ENCODE measurements around the gene TSPYL6. TPM values are rescaled to one million over a fixed set of nuclear protein-coding genes. Genes with fewer than 3 reads are reported as not detected.
"Not testable (repeated sequence)": the region's sequence is repeated elsewhere in the genome, so short reads cannot be mapped to it uniquely, and the experiment has no call there.

Gene TSPYL6
- total RNA-seq, 2 experiments from 2014 or later, result not detected

- H3K36me3 Mint-ChIP-seq (ENCODE audit: low read depth), result no peaks in the 10 kb centered on the region
- ChIA-PET POLR2A (no interaction called here), CTCF (no interaction called here)
- no peak overlapping the region for H3K27ac ChIP-seq (ENCODE audit: low read depth in 1 of 2, low read length in 2 of 2)
- intact Hi-C loops (cut with DNase I, micrococcal nuclease), result no loop called here
- H3K27me3 Mint-ChIP-seq, result no peaks in the 10 kb centered on the region
- ATAC-seq (ENCODE audit: poor library complexity) (no peak), DNase-seq (no peak)
- H3K27me3 ChIP-seq (ENCODE audit: control insufficient read depth in 1 of 2, insufficient read depth in 2 of 2, low read length in 2 of 2), result no peaks in the 10 kb centered on the region
- H3K9me3 Mint-ChIP-seq, result no peaks in the 10 kb centered on the region
- H3K27ac Mint-ChIP-seq, result no peak overlapping the region
- no peaks in the 10 kb centered on the region for H3K36me3 ChIP-seq (ENCODE audit: insufficient read depth, low read length)
- no peaks in the 10 kb centered on the region for H3K4me1 Mint-ChIP-seq (ENCODE audit: low read depth)
- no peak for TF ChIP-seq CTCF (IDR thresholded peaks at IDR 0.05)
- H3K4me3 ChIP-seq (ENCODE audit: low read length), result no peak overlapping the region
- H3K4me3 Mint-ChIP-seq, result no peak overlapping the region
- no peaks in the 10 kb centered on the region for H3K9me3 ChIP-seq (ENCODE audit: control insufficient read depth in 1 of 2, insufficient read depth in 1 of 2, low read length in 2 of 2)
- no peaks in the 10 kb centered on the region for H3K4me1 ChIP-seq (ENCODE audit: insufficient read depth, low read length)
These were observed 39.9 kb upstream of the TSPYL6 start for GRCh38 chr2:54295911-54296310.

- H3K4me3 Mint-ChIP-seq; H3K27ac ChIP-seq (ENCODE audit: low read depth in 1 of 2, low read length in 2 of 2); ATAC-seq (ENCODE audit: poor library complexity); H3K4me1 Mint-ChIP-seq (ENCODE audit: low read depth); H3K36me3 ChIP-seq (ENCODE audit: insufficient read depth, low read length); H3K4me1 ChIP-seq (ENCODE audit: insufficient read depth, low read length); intact Hi-C loops (cut with DNase I, micrococcal nuclease); H3K36me3 Mint-ChIP-seq (ENCODE audit: low read depth); H3K9me3 Mint-ChIP-seq; POLR2A ChIA-PET; H3K27ac Mint-ChIP-seq; DNase-seq; H3K9me3 ChIP-seq (ENCODE audit: control insufficient read depth in 1 of 2, insufficient read depth in 1 of 2, low read length in 2 of 2); H3K27me3 ChIP-seq (ENCODE audit: control insufficient read depth in 1 of 2, insufficient read depth in 2 of 2, low read length in 2 of 2); CTCF ChIA-PET; H3K4me3 ChIP-seq (ENCODE audit: low read length); H3K27me3 Mint-ChIP-seq: not testable (repeated sequence)
These were observed 38.6 kb upstream of the TSPYL6 start for GRCh38 chr2:54294665-54295064.

- TF ChIP-seq CTCF (IDR thresholded peaks at IDR 0.05), result no peak
These were observed 34.5 kb upstream of the TSPYL6 start for GRCh38 chr2:54290356-54291025.

GRCh38 chr2:54289917-54290316 lies 33.9 kb upstream of the TSPYL6 start:
- Histone ChIP-seq H3K27me3 (ENCODE audit: control insufficient read depth in 1 of 2, insufficient read depth in 2 of 2, low read length in 2 of 2) (no peaks in the 10 kb centered on the region), H3K4me1 (ENCODE audit: insufficient read depth, low read length) (no peaks in the 10 kb centered on the region)
- no peak for ATAC-seq (ENCODE audit: poor library complexity)

More at GRCh38 chr2:54290356-54291025, 34.5 kb upstream of the TSPYL6 start:
- Histone ChIP-seq H3K4me1 (ENCODE audit: insufficient read depth, low read length) (no peaks in the 10 kb centered on the region), H3K9me3 (ENCODE audit: control insufficient read depth in 1 of 2, insufficient read depth in 1 of 2, low read length in 2 of 2) (no peaks in the 10 kb centered on the region), H3K27ac (ENCODE audit: low read depth in 1 of 2, low read length in 2 of 2) (no peak overlapping the region), H3K36me3 (ENCODE audit: insufficient read depth, low read length) (no peaks in the 10 kb centered on the region), H3K27me3 (ENCODE audit: control insufficient read depth in 1 of 2, insufficient read depth in 2 of 2, low read length in 2 of 2) (no peaks in the 10 kb centered on the region), H3K4me3 (ENCODE audit: low read length) (no peak overlapping the region)
- Mint-ChIP-seq H3K27ac (no peak overlapping the region), H3K4me3 (no peak overlapping the region), H3K9me3 (no peaks in the 10 kb centered on the region), H3K4me1 (ENCODE audit: low read depth) (no peaks in the 10 kb centered on the region), H3K36me3 (ENCODE audit: low read depth) (no peaks in the 10 kb centered on the region), H3K27me3 (no peaks in the 10 kb centered on the region)
- ChIA-PET POLR2A (no interaction called here), CTCF (no interaction called here)
- intact Hi-C loops (cut with DNase I, micrococcal nuclease), result no loop called here
- DNase-seq (no peak), ATAC-seq (ENCODE audit: poor library complexity) (no peak)

More at GRCh38 chr2:54289917-54290316, 33.9 kb upstream of the TSPYL6 start:
- intact Hi-C loops (cut with DNase I, micrococcal nuclease), result no loop called here
- Mint-ChIP-seq H3K27me3 (no peaks in the 10 kb centered on the region), H3K9me3 (no peaks in the 10 kb centered on the region), H3K36me3 (ENCODE audit: low read depth) (no peaks in the 10 kb centered on the region), H3K4me1 (ENCODE audit: low read depth) (no peaks in the 10 kb centered on the region), H3K4me3 (no peak overlapping the region), H3K27ac (no peak overlapping the region)
- H3K36me3 ChIP-seq (ENCODE audit: insufficient read depth, low read length), result no peaks in the 10 kb centered on the region
- ChIA-PET CTCF (no interaction called here), POLR2A (no interaction called here)
- H3K9me3 ChIP-seq (ENCODE audit: control insufficient read depth in 1 of 2, insufficient read depth in 1 of 2, low read length in 2 of 2), result no peaks in the 10 kb centered on the region
- TF ChIP-seq CTCF (IDR thresholded peaks at IDR 0.05), result no peak
- DNase-seq, result no peak
- H3K4me3 ChIP-seq (ENCODE audit: low read length), result no peak overlapping the region
- no peak overlapping the region for H3K27ac ChIP-seq (ENCODE audit: low read depth in 1 of 2, low read length in 2 of 2)

Data from CD4-positive, alpha-beta T cell (primary cell).